IMR-90 (cell line): ENCODE results near the gene NFIA. TPM values are rescaled to one million over a fixed set of nuclear protein-coding genes. Genes with fewer than 3 reads are reported as not detected.
A peak's percentile ranks its signal among the peaks of the same experiment; 100 is the strongest.

Experiments used
- ATAC-seq: fragments of 200-7000 bp; cut with Tn5 transposase; 2 replicates; pipeline ENCODE4 v1.9.1; 2020; ENCODE audit warnings: low read depth, mild to moderate bottlenecking, moderate library complexity
- BruUV-seq: library from RNA; stranded (reverse); fragments of 400-500 nt; replicated peaks from 2 replicates; lab custom pipeline; 2021; lab: Mats Ljungman, UMichigan
- CTCF ChIA-PET: fragments of 300-600 bp; formaldehyde crosslinking; extraction: SDS; loops from one replicate; lab custom pipeline; 2021; ENCODE audit warnings: antibody characterized with exemption; lab: Yijun Ruan, JAX
- POLR2A ChIA-PET: fragments of 300-600 bp; sonication (Branson Sonifier 250); formaldehyde crosslinking; loops from one replicate; lab custom pipeline; 2022; ENCODE audit warnings: antibody characterized with exemption; ENCODE audit not compliant: unreplicated experiment; lab: Charles Lee
- DNase-seq: peaks from one replicate; pipeline ENCODE4 v3.0.0; 2013
- H2AFZ ChIP-seq: replicated peaks from 2 replicates; pipeline ENCODE3; 2013; ENCODE audit warnings: low read length, mild to moderate bottlenecking; ENCODE audit not compliant: poor library complexity
- H2AK5ac ChIP-seq: 2 replicates; pipeline ENCODE4 v1.6.1; 2013; ENCODE audit warnings: low read depth, low read length, inconsistent platforms
- H2AK9ac ChIP-seq: replicated peaks from 2 replicates; pipeline ENCODE3; 2013; ENCODE audit warnings: mild to moderate bottlenecking, low read depth, low read length, moderate library complexity; ENCODE audit not compliant: poor library complexity
- H2BK120ac ChIP-seq: 2 replicates; pipeline ENCODE4 v1.6.1; 2013; ENCODE audit warnings: low read depth, low read length, inconsistent platforms
- H2BK15ac ChIP-seq: 3 replicates; pipeline ENCODE4 v1.6.1; 2013; ENCODE audit warnings: low read depth, low read length, inconsistent platforms
- H2BK20ac ChIP-seq: 2 replicates; pipeline ENCODE4 v1.6.1; 2013; ENCODE audit warnings: low read depth, mild to moderate bottlenecking, inconsistent platforms, low read length, moderate library complexity
- H2BK5ac ChIP-seq: 2 replicates; pipeline ENCODE4 v1.6.1; 2013; ENCODE audit warnings: mild to moderate bottlenecking, low read depth, low read length, inconsistent platforms; ENCODE audit not compliant: poor library complexity, severe bottlenecking
- H3K14ac ChIP-seq: replicated peaks from 2 replicates; pipeline ENCODE4 v1.6.1; 2013; ENCODE audit warnings: low read depth, low read length, inconsistent platforms
- H3K18ac ChIP-seq: 2 replicates; pipeline ENCODE4 v1.6.1; 2013; ENCODE audit warnings: low read depth, low read length, control low read depth
- H3K23ac ChIP-seq: 2 replicates; pipeline ENCODE4 v1.6.1; 2013; ENCODE audit warnings: low read depth, low read length, inconsistent platforms
- H3K27ac ChIP-seq: 2 replicates; pipeline ENCODE4 v1.5.1; 2013; ENCODE audit warnings: mild to moderate bottlenecking, control low read depth, low read length; ENCODE audit not compliant: insufficient read depth
- H3K27me3 ChIP-seq: 2 replicates; pipeline ENCODE4 v1.6.1; 2013; ENCODE audit warnings: low read length; ENCODE audit not compliant: control insufficient read depth, insufficient read depth
- H3K36me3 ChIP-seq: 2 replicates; pipeline ENCODE4 v1.6.1; 2013; ENCODE audit warnings: low read length, mixed read lengths; ENCODE audit not compliant: control insufficient read depth, insufficient read depth
- H3K4ac ChIP-seq: 2 replicates; pipeline ENCODE4 v1.6.1; 2013; ENCODE audit warnings: low read depth, low read length, inconsistent platforms
- H3K4me1 ChIP-seq: 2 replicates; pipeline ENCODE4 v1.6.1; 2013; ENCODE audit warnings: low read length, mixed read lengths; ENCODE audit not compliant: control insufficient read depth, insufficient read depth
- H3K4me2 ChIP-seq: 2 replicates; pipeline ENCODE4 v1.6.1; 2013; ENCODE audit warnings: low read depth, mild to moderate bottlenecking, control low read depth, low read length, moderate library complexity
- H3K4me3 ChIP-seq: 2 replicates; pipeline ENCODE4 v1.5.1; 2013; ENCODE audit warnings: low read depth, mild to moderate bottlenecking, control low read depth, low read length, moderate library complexity; ENCODE audit not compliant: insufficient read depth
- H3K56ac ChIP-seq: 2 replicates; pipeline ENCODE4 v1.6.1; 2013; ENCODE audit warnings: low read length, inconsistent platforms; ENCODE audit not compliant: insufficient read depth; ENCODE audit errors: extremely low read depth
- H3K79me1 ChIP-seq, 2 experiments: 2 replicates each; pipeline ENCODE4 v1.6.1; 2013; ENCODE audit warnings: low read length in 2 of 2, inconsistent platforms in 1 of 2, low read depth in 1 of 2
- H3K9ac ChIP-seq: 2 replicates; pipeline ENCODE4 v1.6.1; 2013; ENCODE audit warnings: low read depth, low read length, control low read depth
- H3K9me1 ChIP-seq: 2 replicates; pipeline ENCODE4 v1.6.1; 2013; ENCODE audit warnings: low read length, inconsistent platforms; ENCODE audit not compliant: insufficient read depth
- H3K9me3 ChIP-seq: 2 replicates; pipeline ENCODE4 v1.6.1; 2013; ENCODE audit warnings: low read length; ENCODE audit not compliant: control insufficient read depth, insufficient read depth
- H4K20me1 ChIP-seq: 2 replicates; pipeline ENCODE4 v1.6.1; 2013; ENCODE audit warnings: low read length, inconsistent platforms; ENCODE audit not compliant: insufficient read depth
- H4K5ac ChIP-seq: 2 replicates; pipeline ENCODE4 v1.6.1; 2013; ENCODE audit warnings: mild to moderate bottlenecking, low read depth, low read length, control low read depth
- H4K8ac ChIP-seq, 2 experiments: 2 replicates each; pipeline ENCODE4 v1.6.1; 2013; ENCODE audit warnings: low read depth in 2 of 2, low read length in 2 of 2, control low read depth in 1 of 2, inconsistent platforms in 1 of 2
- H4K91ac ChIP-seq: 2 replicates; pipeline ENCODE4 v1.6.1; 2013; ENCODE audit warnings: low read depth, low read length, inconsistent platforms; ENCODE audit not compliant: insufficient read depth
- BHLHE40 ChIP-seq: fragments of 150-350 bp; IDR thresholded peaks from 2 replicates; pipeline ENCODE4 v1.6.1; 2016; ENCODE audit warnings: mild to moderate bottlenecking, low read depth, low read length
- CEBPB ChIP-seq: IDR thresholded peaks from 2 replicates; pipeline ENCODE4 v1.6.1; 2012; ENCODE audit warnings: low read depth, low read length, improper control_type of control experiment
- CHD1 ChIP-seq: IDR thresholded peaks from 2 replicates; pipeline ENCODE4 v1.6.1; 2012; ENCODE audit warnings: low read depth, low read length, improper control_type of control experiment
- FOS ChIP-seq: fragments of 150-350 bp; IDR thresholded peaks from 2 replicates; pipeline ENCODE4 v1.6.1; 2016; ENCODE audit warnings: low read depth, low read length
- MAFK ChIP-seq: IDR thresholded peaks from 2 replicates; pipeline ENCODE4 v1.6.1; 2012; ENCODE audit warnings: low read depth, low read length, improper control_type of control experiment
- MAZ ChIP-seq: IDR thresholded peaks from 2 replicates; pipeline ENCODE4 v1.6.1; 2012; ENCODE audit warnings: low read depth, mild to moderate bottlenecking, low read length, improper control_type of control experiment, moderate library complexity, borderline replicate concordance
- MXI1 ChIP-seq: IDR thresholded peaks from 2 replicates; pipeline ENCODE4 v1.6.1; 2012; ENCODE audit warnings: low read depth, mild to moderate bottlenecking, low read length, moderate library complexity, borderline replicate concordance
- NFE2L2 ChIP-seq: fragments of 150-350 bp; IDR thresholded peaks from 2 replicates; pipeline ENCODE4 v1.6.1; 2016; ENCODE audit warnings: low read depth, mild to moderate bottlenecking, low read length
- POLR2A ChIP-seq: IDR thresholded peaks from 2 replicates; pipeline ENCODE4 v1.6.1; 2012; ENCODE audit warnings: mild to moderate bottlenecking, low read depth, low read length
- RAD21 ChIP-seq: IDR thresholded peaks from 2 replicates; pipeline ENCODE4 v1.6.1; 2012; ENCODE audit warnings: low read length, improper control_type of control experiment
- RCOR1 ChIP-seq: IDR thresholded peaks from 2 replicates; pipeline ENCODE4 v1.6.1; 2012; ENCODE audit warnings: mild to moderate bottlenecking, low read length, improper control_type of control experiment; ENCODE audit not compliant: insufficient replicate concordance
- RFX5 ChIP-seq: IDR thresholded peaks from 2 replicates; pipeline ENCODE4 v1.8.0; 2012; ENCODE audit warnings: low read depth, mild to moderate bottlenecking, low read length, moderate library complexity
- SMC3 ChIP-seq: fragments of 150-350 bp; IDR thresholded peaks from 2 replicates; pipeline ENCODE4 v1.6.1; 2016; ENCODE audit warnings: low read depth, mild to moderate bottlenecking, antibody characterized with exemption, low read length, moderate library complexity
- WGBS, 2 experiments: methylation state at CpG; one replicate each; pipeline versions ENCODE4 v1.1.5 to v1.1.7; 2013; ENCODE audit warnings: missing lambda C conversion rate in 2 of 2; ENCODE audit not compliant: insufficient read length in 1 of 2; ENCODE audit errors: extremely low coverage in 2 of 2; 5-methylcytosine and 5-hydroxymethylcytosine counted together
- dilution Hi-C: fragments of 300-500 bp; cut with HindIII; formaldehyde crosslinking; loops from one replicate; pipeline ENCODE4 v1.14.3; 2018; ENCODE audit warnings: low sequenced_read_pairs; ENCODE audit not compliant: unreplicated experiment
- in situ Hi-C: fragments of 300-500 bp; cut with MboI; formaldehyde crosslinking; loops from 3 replicates; pipeline ENCODE4 v1.14.3; 2019; ENCODE audit warnings: low sequenced_read_pairs, inconsistent platforms, mixed read lengths
- intact Hi-C: fragments of 100-400 bp; cut with micrococcal nuclease; formaldehyde crosslinking; loops from 2 replicates; pipeline ENCODE4 v1.10.0; 2022
- polyA plus RNA-seq, 3 experiments: library from polyadenylated mRNA; depleted of rRNA; stranded (reverse); fragments of >200 nt; gene quantifications; 2 replicates each; pipeline ENCODE4 v1.2.3, GENCODE V29; 2012; ENCODE audit warnings: low replicate concordance in 1 of 3
- total RNA-seq: library from RNA; depleted of rRNA; stranded (reverse); fragments of >200 nt; gene quantifications from 2 replicates; pipeline ENCODE4 v1.2.3, GENCODE V29; 2012
- TF ChIP-seq, protein P1 (sequence below): fragments of 150-350 bp; IDR thresholded peaks from 2 replicates; pipeline ENCODE4 v1.6.1; 2017; ENCODE audit warnings: mild to moderate bottlenecking, antibody characterized with exemption, low read length, low read depth
- TF ChIP-seq, protein P2 (sequence below): fragments of 150-350 bp; IDR thresholded peaks from 2 replicates; pipeline ENCODE4 v1.6.1; 2016; ENCODE audit warnings: low read depth, mild to moderate bottlenecking, low read length, moderate library complexity, borderline replicate concordance

NFIA gene
- total and polyA plus RNA-seq, 2 of the 4 experiments (the other 2 are of a cell fraction) = 1.6 to 2.2 TPM

GRCh38 chr1:61453111-61453961 lies 371.0 kb downstream of the NFIA start:
- H3K18ac ChIP-seq = no peak overlapping the region
- ChIA-PET CTCF (interaction anchor here (0.6 to 2.9 kb wide), 5 partner anchors 12 to 1056 kb away, joined by 3 to 10 read pairs (median 4); no protein-coding TSS in a partner anchor), POLR2A (interaction anchor here (0.6 kb wide), 1 partner anchor 397 kb away, joined by 3 read pairs; no protein-coding TSS in a partner anchor)
- dilution Hi-C loops = no loop called here
- H2BK5ac ChIP-seq = no peak overlapping the region
- no peak overlapping the region for H2AK9ac ChIP-seq
- H3K4ac ChIP-seq = no peak overlapping the region
- no peaks in the 10 kb centered on the region for H4K20me1 ChIP-seq
- DNase-seq (peak; percentile 86), ATAC-seq (peak; percentile 98)
- H3K4me2 ChIP-seq = no peak overlapping the region; the same call in 1 of the 2 replicates
- H4K8ac ChIP-seq = no peak overlapping the region
- H3K36me3 ChIP-seq = no peaks in the 10 kb centered on the region
- H4K5ac ChIP-seq = no peak overlapping the region
- no TSS peak for BruUV-seq
- H2BK15ac ChIP-seq = no peak overlapping the region
- peaks cover 2% of the 10 kb centered on the region; the same call in 1 of the 2 replicates for H3K4me1 ChIP-seq
- WGBS, 2 experiments = no CpG with 5 or more reads among the region's 10 CpGs
- H2AFZ ChIP-seq = peak overlapping the region; percentile 16
- intact Hi-C loops = loop anchor here (1.0 to 5.0 kb wide), 10 partner anchors 115 to 605 kb away; no protein-coding TSS in a partner anchor
- no peak overlapping the region for H3K23ac ChIP-seq
- H3K14ac ChIP-seq = no peak overlapping the region
- no peak overlapping the region for H3K4me3 ChIP-seq
- no peak overlapping the region for H2BK120ac ChIP-seq
- no peak overlapping the region for H2BK20ac ChIP-seq
- no peaks in the 10 kb centered on the region for H3K9me1 ChIP-seq
- no peaks in the 10 kb centered on the region for H3K79me1 ChIP-seq
- H3K27ac ChIP-seq = no peak overlapping the region
- in situ Hi-C loops = loop anchor here (10.0 kb wide), 1 partner anchor 479 kb away; no protein-coding TSS in a partner anchor
- no peak overlapping the region for H2AK5ac ChIP-seq
- no peak overlapping the region for H3K9ac ChIP-seq
- H3K56ac ChIP-seq = no peak overlapping the region
- no peaks in the 10 kb centered on the region; the same call in 1 of the 2 replicates for H3K27me3 ChIP-seq
- H4K91ac ChIP-seq = no peak overlapping the region
- no peaks in the 10 kb centered on the region for H3K9me3 ChIP-seq
- TF ChIP-seq BHLHE40 (no peak), CHD1 (no peak), RAD21 (peak; percentile 80), RFX5 (no peak), RCOR1 (no peak), CEBPB (peak; percentile 71), POLR2A (no peak), MXI1 (no peak), FOS (no peak), MAZ (no peak), NFE2L2 (no peak), MAFK (no peak), SMC3 (peak; percentile 81)
- TF ChIP-seq, protein P1, sequence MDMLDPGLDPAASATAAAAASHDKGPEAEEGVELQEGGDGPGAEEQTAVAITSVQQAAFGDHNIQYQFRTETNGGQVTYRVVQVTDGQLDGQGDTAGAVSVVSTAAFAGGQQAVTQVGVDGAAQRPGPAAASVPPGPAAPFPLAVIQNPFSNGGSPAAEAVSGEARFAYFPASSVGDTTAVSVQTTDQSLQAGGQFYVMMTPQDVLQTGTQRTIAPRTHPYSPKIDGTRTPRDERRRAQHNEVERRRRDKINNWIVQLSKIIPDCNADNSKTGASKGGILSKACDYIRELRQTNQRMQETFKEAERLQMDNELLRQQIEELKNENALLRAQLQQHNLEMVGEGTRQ = no peak
- TF ChIP-seq, protein P2, sequence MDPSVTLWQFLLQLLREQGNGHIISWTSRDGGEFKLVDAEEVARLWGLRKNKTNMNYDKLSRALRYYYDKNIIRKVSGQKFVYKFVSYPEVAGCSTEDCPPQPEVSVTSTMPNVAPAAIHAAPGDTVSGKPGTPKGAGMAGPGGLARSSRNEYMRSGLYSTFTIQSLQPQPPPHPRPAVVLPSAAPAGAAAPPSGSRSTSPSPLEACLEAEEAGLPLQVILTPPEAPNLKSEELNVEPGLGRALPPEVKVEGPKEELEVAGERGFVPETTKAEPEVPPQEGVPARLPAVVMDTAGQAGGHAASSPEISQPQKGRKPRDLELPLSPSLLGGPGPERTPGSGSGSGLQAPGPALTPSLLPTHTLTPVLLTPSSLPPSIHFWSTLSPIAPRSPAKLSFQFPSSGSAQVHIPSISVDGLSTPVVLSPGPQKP = no peak
